Stimulated activated CD4-positive, alpha-beta T cell treated with anti-CD3 and anti-CD28 coated beads, Interleukin-15, amount 100 ng/mL, for 24 hours (primary cell): Measurements from ENCODE around the gene DGKB.

Experiments
- DNase-seq: peaks from one replicate; pipeline ENCODE4 v3.0.0-alpha.2; 2020

Gene DGKB

DNA sequence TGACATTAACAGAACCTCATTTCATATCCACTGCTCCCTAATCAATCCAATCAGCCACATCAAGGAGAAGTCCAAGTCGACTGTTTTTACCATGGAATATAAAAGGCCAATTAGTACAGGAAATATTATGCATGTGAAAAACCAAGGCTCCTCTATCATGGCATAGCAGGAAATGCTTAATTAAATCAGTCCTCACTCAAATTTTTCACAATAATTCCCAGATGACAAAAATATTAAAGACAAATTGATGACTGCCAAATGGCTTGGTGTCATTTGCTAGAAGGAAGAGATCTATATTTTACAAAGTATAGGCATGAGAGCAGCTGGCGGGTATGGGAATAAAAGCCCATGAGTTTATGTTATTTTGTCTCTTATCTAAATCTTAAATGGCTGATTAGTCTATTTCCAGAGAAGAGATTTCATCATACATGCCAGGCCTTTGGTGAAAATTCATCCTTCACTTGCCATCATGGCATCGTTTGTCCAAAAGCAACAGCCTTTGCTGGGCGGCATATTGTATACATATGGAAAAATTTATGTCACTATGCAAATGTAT lies 219.6 kb downstream of the DGKB start:
- no peak for DNase-seq

GRCh38 chr7:14676896-14677295 lies 225.7 kb downstream of the DGKB start:
- no peak for DNase-seq

- no peak for DNase-seq
Observed at GRCh38 chr7:14673202-14673601, 229.3 kb downstream of the DGKB start.

DNA sequence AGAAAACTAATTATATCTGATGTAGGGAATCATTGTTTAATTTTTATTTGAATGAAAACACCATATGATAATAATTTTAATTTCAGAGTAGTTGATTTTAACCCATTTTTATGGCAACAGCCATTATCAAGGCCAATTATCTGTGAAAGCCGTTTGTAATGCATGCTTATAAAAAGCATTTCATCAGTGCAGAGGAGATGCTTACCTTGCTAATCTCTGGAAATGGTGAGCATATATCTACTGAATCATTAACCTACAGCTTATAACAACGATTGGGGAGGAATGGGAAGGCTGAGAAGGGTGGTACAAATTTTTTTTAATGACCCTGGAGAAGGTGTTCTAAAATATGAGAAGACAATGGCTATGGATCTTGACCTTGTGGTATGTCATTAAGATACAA lies 235.6 kb downstream of the DGKB start:
- DNase-seq = no peak

DNA sequence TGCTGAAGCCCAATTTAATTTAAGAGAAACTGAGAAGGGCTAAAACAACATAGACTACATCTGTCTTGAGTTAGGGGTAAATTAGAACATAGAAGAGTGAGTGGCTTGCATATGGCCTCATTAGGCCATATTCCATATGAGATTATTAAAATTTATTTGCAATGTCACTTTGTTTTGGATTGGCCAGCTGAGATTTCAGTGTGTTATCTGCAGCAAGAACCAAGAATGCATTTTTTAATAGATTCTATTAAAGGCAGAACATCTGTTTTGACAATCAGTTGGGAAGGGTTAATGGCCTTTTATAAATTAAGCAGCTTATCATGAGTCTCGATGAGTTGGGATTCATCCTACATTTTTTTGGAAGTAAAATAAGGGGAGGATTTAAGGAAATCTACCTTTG lies 236.2 kb downstream of the DGKB start:
- no peak for DNase-seq

DNA sequence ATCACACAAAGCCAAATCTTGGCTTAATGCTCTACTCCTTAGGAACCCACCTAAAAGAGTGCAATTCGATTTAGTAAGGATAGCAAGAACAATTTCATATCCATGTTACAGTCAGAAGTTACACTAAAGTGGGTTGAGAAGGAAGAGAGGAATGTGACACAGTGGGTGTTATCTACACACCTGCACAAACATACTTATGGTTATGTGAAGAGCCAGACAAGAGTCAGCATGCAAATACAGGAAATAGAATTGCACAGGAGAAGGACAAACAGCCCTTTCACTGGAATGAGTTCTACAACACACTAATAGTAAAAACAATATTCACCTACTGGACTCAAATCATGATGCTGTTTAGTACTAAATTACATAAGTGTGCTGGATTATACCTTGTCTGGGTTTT lies 262.8 kb downstream of the DGKB start:
- DNase-seq = no peak

GRCh38 chr7:14639329-14639728 lies 263.2 kb downstream of the DGKB start:
- DNase-seq = no peak

GRCh38 chr7:14637968-14638367 lies 264.6 kb downstream of the DGKB start:
- DNase-seq = no peak

DNA sequence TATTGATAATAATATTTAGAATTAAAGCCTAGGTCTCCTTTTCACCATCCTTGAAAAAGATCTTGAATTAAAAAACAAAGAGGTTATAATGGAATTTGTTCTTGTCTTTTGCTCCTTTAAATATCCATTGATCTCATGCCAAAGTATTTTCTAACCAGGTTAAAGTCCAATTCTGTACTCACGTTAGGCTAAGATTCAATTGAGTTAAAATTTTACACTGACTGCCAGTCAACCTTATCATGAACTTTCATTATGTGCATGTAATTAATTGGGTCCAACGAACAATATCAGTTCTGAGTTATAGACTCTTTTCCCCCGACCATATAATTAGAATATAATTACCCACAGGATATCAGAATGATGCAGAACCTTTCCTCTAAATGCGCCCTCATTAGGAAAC lies 266.6 kb downstream of the DGKB start:
- no peak for DNase-seq

DNA sequence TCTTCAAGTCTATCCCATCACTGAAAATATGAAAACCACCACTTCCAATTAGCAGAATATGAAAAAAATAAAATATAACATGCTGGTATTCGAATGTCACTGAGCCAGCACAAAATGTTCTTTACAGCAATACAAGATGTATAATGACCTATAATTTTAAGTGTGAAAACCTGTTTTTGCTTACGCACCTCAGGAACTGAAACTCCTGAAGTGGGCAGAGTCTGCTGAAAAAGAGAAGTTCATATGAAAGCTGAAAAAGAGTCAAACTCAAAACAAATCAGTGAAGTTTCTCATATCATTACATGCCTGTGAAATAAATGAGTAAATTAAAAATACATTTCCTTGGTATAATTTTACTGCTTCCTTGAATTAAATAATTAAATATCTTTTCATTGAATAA lies 272.5 kb downstream of the DGKB start:
- DNase-seq = no peak

DNA sequence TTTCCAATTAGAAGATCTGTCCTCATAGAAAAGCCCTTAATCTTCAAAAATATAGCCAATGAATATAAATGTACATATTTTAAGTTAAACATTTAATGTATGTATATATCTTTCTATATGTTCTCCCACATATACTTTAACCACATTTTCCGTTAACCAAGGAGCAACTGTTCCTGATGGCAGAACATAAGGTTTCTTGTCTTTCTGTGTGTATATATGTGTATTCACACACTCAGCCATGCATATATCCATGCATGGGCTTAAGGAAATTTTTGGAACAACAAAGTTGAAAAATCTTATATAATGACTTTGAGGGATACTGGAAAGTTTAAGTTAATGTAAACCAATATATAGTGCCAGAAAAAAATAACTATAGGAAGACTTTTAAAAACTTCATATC lies 274.0 kb downstream of the DGKB start:
- DNase-seq = no peak

GRCh38 chr7:14626076-14626475 lies 276.5 kb downstream of the DGKB start:
- DNase-seq = no peak

GRCh38 chr7:14622559-14622958 lies 280.0 kb downstream of the DGKB start:
- no peak for DNase-seq

- DNase-seq = no peak
Observed at GRCh38 chr7:14606101-14606500, 296.4 kb downstream of the DGKB start.

DNA sequence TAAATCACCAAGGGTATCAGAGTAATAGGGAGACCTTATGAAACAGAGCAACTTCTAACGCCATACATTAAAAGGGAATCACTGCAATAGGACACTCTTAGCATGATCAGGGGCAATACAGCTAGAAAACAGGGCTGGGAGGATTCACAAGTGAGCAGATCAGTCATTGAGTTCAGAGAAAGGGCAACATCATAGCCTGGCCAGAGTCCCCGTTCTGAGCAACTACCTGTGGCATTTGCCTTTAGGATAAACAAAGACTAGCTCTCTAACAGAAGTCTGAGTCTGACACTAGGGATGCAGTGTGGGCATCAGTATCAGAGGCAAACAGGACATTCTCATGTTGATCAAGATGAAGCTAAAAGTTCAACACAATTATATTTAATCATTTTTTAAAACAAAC lies 297.9 kb downstream of the DGKB start:
- DNase-seq = no peak

DNA sequence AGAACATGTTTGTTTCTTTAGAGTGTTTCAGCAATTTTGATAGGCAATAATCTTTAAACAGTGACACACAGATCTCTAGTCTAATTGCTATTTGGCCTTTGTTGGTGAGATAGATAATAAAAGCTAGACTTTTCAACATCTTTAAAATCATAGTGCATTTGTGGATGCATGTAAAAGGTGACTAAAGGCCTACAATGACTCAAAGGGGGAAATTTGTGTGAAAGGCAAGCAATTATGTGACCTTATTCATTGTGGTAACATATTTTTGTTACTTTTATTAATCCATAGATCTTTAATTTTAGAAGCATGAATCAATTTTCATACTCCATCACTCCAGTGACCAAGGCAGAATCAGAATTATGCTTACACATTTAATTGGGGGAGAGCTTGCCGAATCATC lies 299.7 kb downstream of the DGKB start:
- no peak for DNase-seq

DNA sequence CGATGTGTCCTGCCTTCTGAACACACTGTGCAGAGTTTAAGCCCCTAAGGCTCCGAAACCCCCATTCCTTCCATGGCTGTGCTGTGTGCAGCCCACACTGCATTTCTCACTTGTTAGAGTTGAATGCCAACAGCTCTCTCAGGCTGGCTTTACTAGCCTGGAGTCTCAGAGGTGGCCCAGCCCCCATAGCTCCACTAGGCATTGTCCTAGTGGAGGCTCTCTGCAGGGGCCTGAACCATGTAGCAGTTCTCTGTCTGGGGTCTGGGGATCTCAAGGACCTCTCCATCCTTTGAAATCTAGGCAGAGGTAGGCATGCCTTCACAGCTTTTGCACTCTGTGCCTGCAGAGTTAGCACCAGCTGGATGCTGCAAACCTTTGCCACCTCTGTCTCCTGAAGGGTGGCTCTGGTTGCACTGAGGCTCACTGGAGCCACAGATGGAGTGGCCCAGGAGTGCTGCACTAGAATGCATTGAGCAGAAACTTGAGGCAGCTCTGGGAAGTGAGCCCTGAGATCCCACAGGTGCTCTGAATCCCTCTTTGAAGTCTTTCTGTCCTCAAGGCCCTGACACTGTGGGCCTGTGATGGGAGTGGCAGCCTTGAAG lies 301.7 kb downstream of the DGKB start:
- DNase-seq = no peak

GRCh38 chr7:14598978-14599377 lies 303.6 kb downstream of the DGKB start:
- DNase-seq = no peak

- DNase-seq = no peak
Observed at GRCh38 chr7:14596421-14596820, 306.1 kb downstream of the DGKB start.

DNA sequence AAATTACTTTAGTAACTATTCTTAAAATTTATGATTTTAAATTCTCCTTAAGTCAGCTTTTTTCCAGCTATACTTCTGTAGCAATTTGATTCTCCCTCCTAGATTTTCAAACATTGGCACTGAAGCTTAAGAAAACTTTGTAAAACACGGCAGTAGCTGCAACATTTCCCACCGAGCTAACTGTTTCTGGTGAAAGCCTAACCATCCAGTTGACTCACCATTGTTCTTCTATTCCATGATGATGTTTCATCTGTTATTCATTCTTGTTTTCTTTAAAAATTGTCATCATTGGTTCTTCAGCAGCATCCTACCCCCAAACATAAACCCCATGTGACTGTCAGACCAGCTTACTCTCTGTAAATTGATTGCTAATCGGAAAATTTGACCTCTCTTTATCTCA lies 312.3 kb downstream of the DGKB start:
- no peak for DNase-seq

DNA sequence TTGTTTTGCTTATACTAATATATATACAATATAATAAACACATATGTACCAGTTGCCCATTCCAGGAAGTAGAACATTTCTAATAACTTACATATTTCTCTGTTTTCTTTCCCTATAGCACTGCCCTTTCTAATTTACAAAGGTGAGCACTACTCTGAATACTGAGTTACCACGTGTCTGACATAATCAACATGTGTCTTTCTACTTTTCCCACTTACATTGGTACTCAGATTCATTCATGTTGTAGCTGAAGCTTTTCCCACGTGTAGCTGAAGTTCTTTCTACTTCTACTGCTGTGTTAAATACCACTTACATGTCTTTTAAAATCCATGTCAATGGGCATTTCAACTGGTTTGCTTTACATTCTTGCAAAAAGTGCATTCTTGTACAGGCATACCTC lies 317.3 kb downstream of the DGKB start:
- DNase-seq = no peak

GRCh38 chr7:14583518-14583917 lies 319.0 kb downstream of the DGKB start:
- DNase-seq = no peak

GRCh38 chr7:14582010-14582409 lies 320.5 kb downstream of the DGKB start:
- DNase-seq = no peak

DNA sequence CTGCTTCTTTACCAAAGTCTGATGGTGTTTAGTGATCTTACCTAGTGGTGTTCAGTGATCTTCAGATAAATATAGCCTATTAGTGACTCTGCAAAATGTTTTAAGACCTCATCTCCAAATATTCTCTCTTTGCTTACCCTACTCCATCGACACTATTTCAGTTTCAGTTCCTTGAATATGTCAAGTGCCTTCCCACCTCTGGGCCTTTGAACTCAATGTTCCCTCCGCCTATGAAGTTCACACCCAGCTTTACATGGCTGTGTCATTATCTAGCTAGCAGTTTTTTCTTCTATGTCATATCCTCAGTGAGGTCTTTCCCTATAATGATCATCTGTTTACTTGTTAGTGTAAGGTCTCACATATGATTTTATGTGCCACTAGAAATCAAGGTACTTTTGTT lies 322.6 kb downstream of the DGKB start:
- no peak for DNase-seq

GRCh38 chr7:14576578-14576977 lies 326.0 kb downstream of the DGKB start:
- DNase-seq = no peak
